ENCODE results near the gene CFB. TPM values are rescaled to one million over a fixed set of nuclear protein-coding genes. Genes with fewer than 3 reads are reported as not detected.
A peak's percentile ranks its signal among the peaks of the same experiment; 100 is the strongest.

The CFB gene
- total and polyA plus RNA-seq, 2 of the 13 experiments (the other 11 are each of a cell fraction or from before 2014, with no cell fraction given) = 171 to 513 TPM

DNA sequence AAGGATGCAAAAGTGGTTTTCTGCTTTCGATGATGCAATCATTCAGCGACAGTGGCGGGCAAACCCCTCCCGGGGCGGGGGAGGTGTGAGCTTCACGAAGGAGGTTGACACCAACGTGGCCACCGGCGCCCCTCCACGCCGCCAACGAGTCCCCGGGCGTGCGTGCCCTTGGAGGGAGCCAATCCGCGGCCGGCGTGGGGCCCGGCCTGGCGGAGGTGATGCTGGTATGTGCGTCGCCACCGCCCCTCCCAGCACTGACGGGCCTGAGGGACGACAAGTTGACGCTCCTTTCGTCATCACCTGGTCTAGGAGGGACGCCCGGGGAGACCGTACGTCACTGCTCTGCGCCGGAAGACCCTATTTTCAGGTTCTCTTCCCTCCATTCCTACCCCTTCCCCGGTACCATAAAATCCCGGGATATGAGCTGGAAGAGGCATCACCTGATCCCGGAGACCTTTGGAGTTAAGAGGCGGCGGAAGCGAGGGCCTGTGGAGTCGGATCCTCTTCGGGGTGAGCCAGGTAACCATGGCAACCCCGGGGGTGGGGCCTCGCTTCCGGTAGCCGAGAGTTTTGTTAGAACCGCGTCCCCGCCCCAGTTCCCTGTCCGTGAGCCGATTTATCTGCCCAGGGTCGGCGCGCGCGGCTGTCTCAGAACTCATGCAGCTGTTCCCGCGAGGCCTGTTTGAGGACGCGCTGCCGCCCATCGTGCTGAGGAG is 26.3 kb downstream of the CFB start, which contains the start of gene DXO (continued):
- TF ChIP-seq, protein P1, sequence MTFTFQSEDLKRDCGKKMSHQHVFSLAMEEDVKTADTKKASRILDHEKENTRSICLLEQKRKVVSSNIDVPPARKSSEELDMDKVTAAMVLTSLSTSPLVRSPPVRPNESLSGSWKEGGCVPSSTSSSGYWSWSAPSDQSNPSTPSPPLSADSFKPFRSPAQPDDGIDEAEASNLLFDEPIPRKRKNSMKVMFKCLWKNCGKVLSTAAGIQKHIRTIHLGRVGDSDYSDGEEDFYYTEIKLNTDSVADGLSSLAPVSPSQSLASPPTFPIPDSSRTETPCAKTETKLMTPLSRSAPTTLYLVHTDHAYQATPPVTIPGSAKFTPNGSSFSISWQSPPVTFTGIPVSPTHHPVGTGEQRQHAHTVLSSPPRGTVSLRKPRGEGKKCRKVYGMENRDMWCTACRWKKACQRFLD (CRISPR knock-in tag; IDR thresholded peaks at IDR 0.05; ENCODE audit: borderline replicate concordance) = peak; percentile 84; the same call in 1 of the 2 replicates
- peak; percentile 9 for TF ChIP-seq SRSF1 (optimal IDR thresholded peaks at IDR 0.05; ENCODE audit: low read depth, low read length)
- TF ChIP-seq ZSCAN12 (CRISPR knock-in tag; IDR thresholded peaks at IDR 0.05) = no peak
- TF ChIP-seq ZNF543 (CRISPR knock-in tag; IDR thresholded peaks at IDR 0.05) = peak; percentile 74; the same call in 1 of the 2 replicates
- no peak for TF ChIP-seq IKZF1 (IDR thresholded peaks at IDR 0.05)
- TF ChIP-seq, protein P2, sequence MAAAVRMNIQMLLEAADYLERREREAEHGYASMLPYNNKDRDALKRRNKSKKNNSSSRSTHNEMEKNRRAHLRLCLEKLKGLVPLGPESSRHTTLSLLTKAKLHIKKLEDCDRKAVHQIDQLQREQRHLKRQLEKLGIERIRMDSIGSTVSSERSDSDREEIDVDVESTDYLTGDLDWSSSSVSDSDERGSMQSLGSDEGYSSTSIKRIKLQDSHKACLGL (CRISPR knock-in tag; IDR thresholded peaks at IDR 0.05) = peak; percentile 82
- TF ChIP-seq, protein P3, sequence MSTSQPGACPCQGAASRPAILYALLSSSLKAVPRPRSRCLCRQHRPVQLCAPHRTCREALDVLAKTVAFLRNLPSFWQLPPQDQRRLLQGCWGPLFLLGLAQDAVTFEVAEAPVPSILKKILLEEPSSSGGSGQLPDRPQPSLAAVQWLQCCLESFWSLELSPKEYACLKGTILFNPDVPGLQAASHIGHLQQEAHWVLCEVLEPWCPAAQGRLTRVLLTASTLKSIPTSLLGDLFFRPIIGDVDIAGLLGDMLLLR (CRISPR knock-in tag; IDR thresholded peaks at IDR 0.05) = peak; percentile 84
- TF ChIP-seq STAG1 (CRISPR knock-in tag; IDR thresholded peaks at IDR 0.05) = peak; percentile 36; the same call in 1 of the 2 replicates
- TF ChIP-seq, protein P4, sequence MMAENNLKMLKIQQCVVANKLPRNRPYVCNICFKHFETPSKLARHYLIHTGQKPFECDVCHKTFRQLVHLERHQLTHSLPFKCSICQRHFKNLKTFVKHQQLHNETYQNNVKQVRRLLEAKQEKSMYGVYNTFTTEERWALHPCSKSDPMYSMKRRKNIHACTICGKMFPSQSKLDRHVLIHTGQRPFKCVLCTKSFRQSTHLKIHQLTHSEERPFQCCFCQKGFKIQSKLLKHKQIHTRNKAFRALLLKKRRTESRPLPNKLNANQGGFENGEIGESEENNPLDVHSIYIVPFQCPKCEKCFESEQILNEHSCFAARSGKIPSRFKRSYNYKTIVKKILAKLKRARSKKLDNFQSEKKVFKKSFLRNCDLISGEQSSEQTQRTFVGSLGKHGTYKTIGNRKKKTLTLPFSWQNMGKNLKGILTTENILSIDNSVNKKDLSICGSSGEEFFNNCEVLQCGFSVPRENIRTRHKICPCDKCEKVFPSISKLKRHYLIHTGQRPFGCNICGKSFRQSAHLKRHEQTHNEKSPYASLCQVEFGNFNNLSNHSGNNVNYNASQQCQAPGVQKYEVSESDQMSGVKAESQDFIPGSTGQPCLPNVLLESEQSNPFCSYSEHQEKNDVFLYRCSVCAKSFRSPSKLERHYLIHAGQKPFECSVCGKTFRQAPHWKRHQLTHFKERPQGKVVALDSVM (CRISPR knock-in tag; IDR thresholded peaks at IDR 0.05) = no peak
- peak; percentile 89 for TF ChIP-seq JARID2 (CRISPR knock-in tag; IDR thresholded peaks at IDR 0.05; ENCODE audit: insufficient replicate concordance)
- TF ChIP-seq ZBTB21 (CRISPR knock-in tag; IDR thresholded peaks at IDR 0.05) = peak; percentile 99
- TF ChIP-seq FOXK1 (CRISPR knock-in tag; IDR thresholded peaks at IDR 0.05; ENCODE audit: borderline replicate concordance, low read depth) = peak; percentile 97; the same call in 1 of the 2 replicates
- TF ChIP-seq, protein P5, sequence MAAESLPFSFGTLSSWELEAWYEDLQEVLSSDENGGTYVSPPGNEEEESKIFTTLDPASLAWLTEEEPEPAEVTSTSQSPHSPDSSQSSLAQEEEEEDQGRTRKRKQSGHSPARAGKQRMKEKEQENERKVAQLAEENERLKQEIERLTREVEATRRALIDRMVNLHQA (CRISPR knock-in tag; IDR thresholded peaks at IDR 0.05) = no peak
- TF ChIP-seq RFX3 (CRISPR knock-in tag; IDR thresholded peaks at IDR 0.05) = peak; percentile 96
- peak; percentile 94 for TF ChIP-seq KMT2B (CRISPR knock-in tag; IDR thresholded peaks at IDR 0.05)
- no peak for TF ChIP-seq TCF7L2 (IDR thresholded peaks at IDR 0.05; ENCODE audit: low read depth, low read length)
- TF ChIP-seq, protein P6, sequence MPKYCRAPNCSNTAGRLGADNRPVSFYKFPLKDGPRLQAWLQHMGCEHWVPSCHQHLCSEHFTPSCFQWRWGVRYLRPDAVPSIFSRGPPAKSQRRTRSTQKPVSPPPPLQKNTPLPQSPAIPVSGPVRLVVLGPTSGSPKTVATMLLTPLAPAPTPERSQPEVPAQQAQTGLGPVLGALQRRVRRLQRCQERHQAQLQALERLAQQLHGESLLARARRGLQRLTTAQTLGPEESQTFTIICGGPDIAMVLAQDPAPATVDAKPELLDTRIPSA (CRISPR knock-in tag; IDR thresholded peaks at IDR 0.05; ENCODE audit: borderline replicate concordance) = peak; percentile 94; the same call in 1 of the 2 replicates
- no peak for TF ChIP-seq MAFK (conservative IDR thresholded peaks at IDR 0.05 in 1 of 2, IDR thresholded peaks at IDR 0.05 in 1 of 2; ENCODE audit: low read length in 2 of 2)
- TF ChIP-seq, protein P7, sequence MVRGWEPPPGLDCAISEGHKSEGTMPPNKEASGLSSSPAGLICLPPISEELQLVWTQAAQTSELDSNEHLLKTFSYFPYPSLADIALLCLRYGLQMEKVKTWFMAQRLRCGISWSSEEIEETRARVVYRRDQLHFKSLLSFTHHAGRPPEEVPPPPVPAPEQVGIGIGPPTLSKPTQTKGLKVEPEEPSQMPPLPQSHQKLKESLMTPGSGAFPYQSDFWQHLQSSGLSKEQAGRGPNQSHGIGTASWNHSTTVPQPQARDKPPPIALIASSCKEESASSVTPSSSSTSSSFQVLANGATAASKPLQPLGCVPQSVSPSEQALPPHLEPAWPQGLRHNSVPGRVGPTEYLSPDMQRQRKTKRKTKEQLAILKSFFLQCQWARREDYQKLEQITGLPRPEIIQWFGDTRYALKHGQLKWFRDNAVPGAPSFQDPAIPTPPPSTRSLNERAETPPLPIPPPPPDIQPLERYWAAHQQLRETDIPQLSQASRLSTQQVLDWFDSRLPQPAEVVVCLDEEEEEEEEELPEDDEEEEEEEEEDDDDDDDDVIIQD (CRISPR knock-in tag; IDR thresholded peaks at IDR 0.05; ENCODE audit: low read depth) = peak; percentile 74; the same call in 1 of the 2 replicates
- peak; percentile 78; the same call in 1 of the 2 replicates for TF ChIP-seq KLF12 (CRISPR knock-in tag; IDR thresholded peaks at IDR 0.05; ENCODE audit: borderline replicate concordance)
- TF ChIP-seq RCOR2 (CRISPR knock-in tag; IDR thresholded peaks at IDR 0.05) = no peak; the same call in 1 of the 2 replicates
- no peak for TF ChIP-seq ZNF615 (CRISPR knock-in tag; IDR thresholded peaks at IDR 0.05; ENCODE audit: borderline replicate concordance)
